Gastrocnemius medialis (tissue), 4 donors: ENCODE measurements around the gene ZNF521. TPM values are rescaled to one million over a fixed set of nuclear protein-coding genes. Genes with fewer than 3 reads are reported as not detected.

ENCODE experiments used
- ATAC-seq, 2 donors: fragments of 150-250 bp; one replicate each; pipeline ENCODE4 v1.9.1; 2016
- DNase-seq, 2 donors: peaks; one replicate each; pipeline ENCODE4 v3.0.0-alpha.2; 2019
- H3K27ac ChIP-seq, 4 donors: fragments of 200-600 bp; sonication (generic); 1 replicate in 1 of 4; 2 replicates in 3 of 4; pipeline ENCODE4 v1.5.1; 2016 to 2018; ENCODE audit warnings: mild to moderate bottlenecking in 2 of 4, moderate library complexity in 1 of 4
- H3K27me3 ChIP-seq, 3 donors: fragments of 200-600 bp; sonication (generic) in 2 of 3; 1 replicate in 1 of 3; 2 replicates in 2 of 3; pipeline versions ENCODE4 v1.5.1 to v1.6.0; 2016 to 2019; ENCODE audit warnings: mild to moderate bottlenecking in 1 of 3, moderate library complexity in 1 of 3
- H3K36me3 ChIP-seq, 2 donors: fragments of 200-600 bp; sonication (generic) in 1 of 2; one replicate each; pipeline ENCODE4 v1.5.1; 2017 to 2018
- H3K4me1 ChIP-seq, 2 donors: fragments of 200-600 bp; sonication (generic) in 1 of 2; one replicate each; pipeline ENCODE4 v1.5.1; 2016 to 2017; ENCODE audit warnings: mild to moderate bottlenecking in 2 of 2
- H3K4me3 ChIP-seq, 4 donors: fragments of 200-600 bp; sonication (generic) in 3 of 4; 1 replicate in 1 of 4; 2 replicates in 3 of 4; pipeline ENCODE4 v1.5.1; 2016 to 2019; ENCODE audit warnings: mild to moderate bottlenecking in 2 of 4
- H3K9me3 ChIP-seq, 3 donors: fragments of 200-600 bp; sonication (generic) in 2 of 3; 1 replicate in 1 of 3; 2 replicates in 2 of 3; pipeline ENCODE4 v1.5.1; 2016 to 2019
- CTCF ChIP-seq, 5 experiments: fragments of 450-650 bp in 3 of 5; fragments of 200-600 bp in 2 of 5; sonication (generic) in 2 of 5; IDR thresholded peaks in 4 of 5; conservative IDR thresholded peaks in 1 of 5; 1 replicate in 4 of 5; 2 replicates in 1 of 5; pipeline ENCODE4 v1.5.1; 2016 to 2019; ENCODE audit warnings: antibody characterized with exemption in 5 of 5, mild to moderate bottlenecking in 3 of 5, moderate library complexity in 3 of 5
- POLR2A ChIP-seq, 2 donors: fragments of 450-650 bp; IDR thresholded peaks; one replicate each; pipeline ENCODE4 v1.6.1; 2017; ENCODE audit warnings: antibody characterized with exemption in 2 of 2, mild to moderate bottlenecking in 2 of 2, moderate library complexity in 2 of 2
- in situ Hi-C, 4 donors: fragments of 200-750 bp; cut with MboI; loops; one replicate each; pipeline versions ENCODE4 v1.15.0 to v1.8.0; 2017; ENCODE audit warnings: low sequenced_read_pairs in 4 of 4
- intact Hi-C: fragments of 100-400 bp; cut with DNase I; formaldehyde crosslinking; loops from one replicate; pipeline ENCODE4 v1.15.1; 2023; ENCODE audit warnings: low total_unique reads
- total RNA-seq, 4 donors: library from RNA; depleted of rRNA; stranded (reverse); fragments of >200 nt; gene quantifications; one replicate each; pipeline versions ENCODE4 v1.1.0 to v1.2.3, GENCODE V29; 2016

The ZNF521 gene
- total RNA-seq, 4 donors from 2014 or later: 3.5 to 15.6 (median 4.7) TPM

GRCh38 chr18:25111377-25112288 is 240.3 kb downstream of the ZNF521 start:
- Histone ChIP-seq H3K4me3 (no peak overlapping the region), H3K4me1 (peaks cover 0 to 9% of the 10 kb centered on the region in 2 donors), H3K27ac (no peak overlapping the region), H3K27me3 (no peaks in the 10 kb centered on the region), H3K36me3 (no peaks in the 10 kb centered on the region), H3K9me3 (no peaks in the 10 kb centered on the region)
- TF ChIP-seq POLR2A (IDR thresholded peaks at IDR 0.05) (no peak), CTCF (IDR thresholded peaks at IDR 0.05 in 4 of 5, conservative IDR thresholded peaks at IDR 0.05 in 1 of 5) (no peak)
- intact Hi-C loops (no loop called here), in situ Hi-C loops (no loop called here)
- DNase-seq (no peak), ATAC-seq (peak in 1 of 2 donors; percentile 41)

DNA sequence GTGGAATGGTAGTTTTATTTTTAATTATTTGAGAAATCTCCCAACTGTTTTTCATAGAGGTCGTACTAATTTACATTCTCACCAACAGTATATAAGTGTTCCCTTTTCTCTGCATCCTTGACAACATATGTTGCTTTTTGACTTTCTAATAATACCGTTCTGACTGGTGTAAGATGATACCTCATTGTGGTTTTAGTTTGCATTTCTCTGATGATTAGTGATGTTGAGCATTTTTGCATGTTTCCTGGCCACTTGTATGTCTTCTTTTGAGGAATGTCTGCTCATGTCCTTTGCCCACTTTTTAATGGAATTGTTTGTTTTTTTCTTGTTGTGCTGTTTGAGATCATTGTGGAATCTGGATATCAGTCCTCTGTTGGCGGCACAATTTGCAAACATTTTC is 242.5 kb downstream of the ZNF521 start:
- no peak for TF ChIP-seq CTCF (IDR thresholded peaks at IDR 0.05 in 4 of 5, conservative IDR thresholded peaks at IDR 0.05 in 1 of 5)
- no peak for TF ChIP-seq POLR2A (IDR thresholded peaks at IDR 0.05)
- intact Hi-C loops (no loop called here), in situ Hi-C loops (no loop called here)

DNA sequence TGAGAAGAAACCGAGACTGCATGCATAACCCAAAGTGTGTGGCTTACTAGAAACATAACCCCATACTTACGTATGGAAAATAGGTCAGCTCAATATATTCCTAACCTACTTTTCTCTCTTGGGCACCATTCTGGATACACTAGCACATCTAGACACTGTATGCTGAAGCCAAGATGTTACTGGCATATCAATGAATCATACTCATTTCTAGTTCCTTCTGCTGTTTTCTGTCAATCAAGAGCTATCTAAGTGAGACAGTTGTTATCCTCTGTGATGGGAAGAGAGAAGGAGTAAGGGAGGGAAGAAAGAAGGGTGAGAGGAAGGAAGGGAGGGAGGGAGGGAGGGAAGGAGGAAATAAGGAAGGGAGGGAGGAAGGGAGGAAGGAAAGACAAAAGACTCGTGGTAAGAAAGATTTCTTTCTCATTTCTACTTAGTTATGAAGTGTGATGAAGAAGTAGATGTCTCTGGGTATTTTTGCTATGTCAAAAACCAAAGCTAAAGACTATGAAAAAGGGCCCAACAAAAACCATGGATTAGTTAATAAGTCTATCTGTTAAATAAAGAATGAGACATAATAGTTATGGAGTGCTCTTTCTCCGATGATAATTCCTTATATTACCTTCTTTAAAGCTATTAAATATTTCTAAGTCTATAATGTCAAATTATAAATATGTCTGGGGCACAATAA is 248.4 kb downstream of the ZNF521 start:
- Histone ChIP-seq H3K27me3 (no peaks in the 10 kb centered on the region), H3K36me3 (no peaks in the 10 kb centered on the region), H3K4me1 (peaks cover 4 to 23% of the 10 kb centered on the region in 2 donors), H3K4me3 (no peak overlapping the region), H3K27ac (no peak overlapping the region), H3K9me3 (no peaks in the 10 kb centered on the region)
- intact Hi-C loops (no loop called here), in situ Hi-C loops (no loop called here)
- DNase-seq (no peak), ATAC-seq (no peak)
- no peak for TF ChIP-seq POLR2A (IDR thresholded peaks at IDR 0.05)
- no peak for TF ChIP-seq CTCF (IDR thresholded peaks at IDR 0.05 in 4 of 5, conservative IDR thresholded peaks at IDR 0.05 in 1 of 5)

More for the DNA sequence above, 242.5 kb downstream of the ZNF521 start:
- H3K27ac ChIP-seq: no peak overlapping the region
- peaks cover 0 to 9% of the 10 kb centered on the region in 2 donors for H3K4me1 ChIP-seq
- H3K4me3 ChIP-seq: no peak overlapping the region
- DNase-seq (no peak), ATAC-seq (no peak)
- no peaks in the 10 kb centered on the region for H3K27me3 ChIP-seq
- no peaks in the 10 kb centered on the region for H3K9me3 ChIP-seq
- no peaks in the 10 kb centered on the region for H3K36me3 ChIP-seq

GRCh38 chr18:25102662-25103061 is 249.3 kb downstream of the ZNF521 start:
- no peak for DNase-seq
- Histone ChIP-seq H3K36me3 (no peaks in the 10 kb centered on the region), H3K9me3 (no peaks in the 10 kb centered on the region), H3K4me3 (no peak overlapping the region), H3K4me1 (peaks cover 4 to 23% of the 10 kb centered on the region in 2 donors), H3K27me3 (no peaks in the 10 kb centered on the region), H3K27ac (no peak overlapping the region)
- intact Hi-C loops: no loop called here
- in situ Hi-C loops: no loop called here
- no peak for ATAC-seq
- TF ChIP-seq POLR2A (IDR thresholded peaks at IDR 0.05) (no peak), CTCF (IDR thresholded peaks at IDR 0.05 in 4 of 5, conservative IDR thresholded peaks at IDR 0.05 in 1 of 5) (no peak)
